PC-9 (cell line): ENCODE results near the gene SPEN.

Experiments used
- CTCF ChIP-seq: fragments of 200-600 bp; sonication (generic); conservative IDR thresholded peaks from 2 replicates; pipeline ENCODE4 v1.6.1; 2017; ENCODE audit warnings: mixed run types, antibody characterized with exemption, mild to moderate bottlenecking, moderate library complexity
- EZH2 ChIP-seq: fragments of 200-600 bp; sonication (generic); IDR thresholded peaks from 2 replicates; pipeline ENCODE4 v1.8.0; 2017; ENCODE audit warnings: antibody characterized with exemption, low read depth

GRCh38 chr1:15838721-15839120, 8.8 kb upstream of the SPEN start:
- TF ChIP-seq CTCF (no peak), EZH2 (no peak)
